Left kidney (tissue), 2 donors: ENCODE data around the gene EFHC1. TPM values are rescaled to one million over a fixed set of nuclear protein-coding genes. Genes with fewer than 3 reads are reported as not detected.

Source experiments
- DNase-seq: peaks from one replicate; pipeline ENCODE4 v3.0.0-alpha.2; 2013
- polyA plus RNA-seq: library from polyadenylated mRNA; unstranded; fragments of 120-200 nt; gene quantifications from one replicate; pipeline ENCODE4 v1.2.1, GENCODE V29; 2013; ENCODE audit not compliant: insufficient read length

The EFHC1 gene
- polyA plus RNA-seq, 1 donor, result 88.3 TPM

GRCh38 chr6:52554684-52555280 is 134.6 kb downstream of the EFHC1 start:
- no peak for DNase-seq

- DNase-seq, result no peak
Observed at GRCh38 chr6:52555518-52556233, 135.5 kb downstream of the EFHC1 start.

- no peak for DNase-seq
Observed at GRCh38 chr6:52557389-52558265, 137.5 kb downstream of the EFHC1 start.

- no peak for DNase-seq
Observed at GRCh38 chr6:52558266-52559000, 138.3 kb downstream of the EFHC1 start.

GRCh38 chr6:52560462-52560861 is 140.3 kb downstream of the EFHC1 start:
- no peak for DNase-seq

GRCh38 chr6:52562911-52563310 is 142.8 kb downstream of the EFHC1 start:
- DNase-seq, result no peak

- DNase-seq, result no peak
Observed at GRCh38 chr6:52564856-52565255, 144.7 kb downstream of the EFHC1 start.

- DNase-seq, result no peak
Observed at GRCh38 chr6:52566201-52566600, 146.1 kb downstream of the EFHC1 start.

- no peak for DNase-seq
Observed at GRCh38 chr6:52566853-52567279, 146.7 kb downstream of the EFHC1 start.

GRCh38 chr6:52568320-52568719 is 148.2 kb downstream of the EFHC1 start:
- DNase-seq, result no peak

- DNase-seq, result no peak
Observed at GRCh38 chr6:52570291-52570700, 150.2 kb downstream of the EFHC1 start.

- no peak for DNase-seq
Observed at GRCh38 chr6:52571099-52571755, 151.1 kb downstream of the EFHC1 start.

GRCh38 chr6:52572536-52572935 is 152.4 kb downstream of the EFHC1 start:
- DNase-seq, result no peak

- DNase-seq, result no peak
Observed at GRCh38 chr6:52573295-52573694, 153.2 kb downstream of the EFHC1 start.

Other genes with a start within 250 kb of the EFHC1 start
- gene IL17A, start 234.0 kb upstream of the EFHC1 start, polyA plus RNA-seq, result not detected
- 0.40 TPM for gene IL17F, start 175.8 kb upstream of the EFHC1 start, polyA plus RNA-seq
- gene MCM3, start 135.6 kb upstream of the EFHC1 start, polyA plus RNA-seq, result 150 TPM
- 26.3 TPM for gene PAQR8, start 58.2 kb upstream of the EFHC1 start, polyA plus RNA-seq
- gene TRAM2, start 156.7 kb downstream of the EFHC1 start, polyA plus RNA-seq, result 50.8 TPM